Stimulated activated naive CD8-positive, alpha-beta T cell treated with anti-CD3 and anti-CD28 coated beads, Interleukin-15, amount 100 ng/mL, for 72 hours (primary cell): ENCODE data around the gene PARP1.
"Not testable (repeated sequence)": the region's sequence is repeated elsewhere in the genome, so short reads cannot be mapped to it uniquely, and the experiment has no call there.

Experiments
- ATAC-seq: fragments of 150-1000 bp; cut with Tn5 transposase; 2 replicates; pipeline ENCODE4 v1.10.0; 2021; ENCODE audit warnings: mild to moderate bottlenecking, moderate library complexity
- DNase-seq, 2 donors: peaks; one replicate each; pipeline ENCODE4 v3.0.0; 2021 to 2022
- H3K27ac Mint-ChIP-seq, 2 donors: one replicate each; pipeline ENCODE4 v1.8.0; 2022; ENCODE audit warnings: mild to moderate bottlenecking in 2 of 2, mixed read lengths in 2 of 2, moderate library complexity in 2 of 2
- H3K27me3 Mint-ChIP-seq: one replicate; pipeline ENCODE4 v1.8.0; 2022; ENCODE audit warnings: mixed read lengths
- H3K4me1 Mint-ChIP-seq: one replicate; pipeline ENCODE4 v1.8.0; 2022; ENCODE audit warnings: mild to moderate bottlenecking, mixed read lengths
- H3K4me3 Mint-ChIP-seq, 2 donors: one replicate each; pipeline ENCODE4 v1.8.0; 2022; ENCODE audit warnings: mild to moderate bottlenecking in 2 of 2, mixed read lengths in 2 of 2, moderate library complexity in 1 of 2
- H3K9me3 Mint-ChIP-seq, 2 donors: one replicate each; pipeline ENCODE4 v1.8.0; 2022; ENCODE audit warnings: mixed read lengths in 2 of 2

Gene PARP1

DNA sequence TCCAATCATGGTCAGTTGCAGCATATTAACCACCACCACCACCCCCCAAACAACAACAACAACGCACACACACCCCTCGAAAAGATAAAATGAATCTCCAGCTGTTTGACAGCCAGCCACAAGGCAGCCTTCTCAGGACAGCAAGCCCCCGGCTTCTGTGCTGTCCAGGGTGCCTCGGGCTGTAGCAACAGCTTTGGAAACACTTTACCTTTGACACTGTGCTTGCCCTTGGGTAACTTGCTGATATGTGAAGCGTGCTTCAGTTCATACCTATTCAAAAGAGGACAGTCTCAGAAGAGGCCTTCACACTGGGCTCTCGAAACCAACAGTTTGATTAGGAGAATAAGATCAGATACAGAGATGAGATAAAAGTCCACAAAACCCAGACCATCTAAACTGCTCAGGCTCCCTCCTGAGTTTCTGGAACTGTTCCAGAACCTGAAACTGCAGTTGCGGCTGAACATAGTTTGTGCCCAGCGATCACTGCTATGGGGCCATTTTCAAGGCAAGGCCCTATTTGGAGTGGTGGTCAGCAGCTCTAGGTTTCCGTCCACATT, 44.9 kb downstream of the PARP1 start:
- H3K27ac Mint-ChIP-seq: no peak overlapping the region

DNA sequence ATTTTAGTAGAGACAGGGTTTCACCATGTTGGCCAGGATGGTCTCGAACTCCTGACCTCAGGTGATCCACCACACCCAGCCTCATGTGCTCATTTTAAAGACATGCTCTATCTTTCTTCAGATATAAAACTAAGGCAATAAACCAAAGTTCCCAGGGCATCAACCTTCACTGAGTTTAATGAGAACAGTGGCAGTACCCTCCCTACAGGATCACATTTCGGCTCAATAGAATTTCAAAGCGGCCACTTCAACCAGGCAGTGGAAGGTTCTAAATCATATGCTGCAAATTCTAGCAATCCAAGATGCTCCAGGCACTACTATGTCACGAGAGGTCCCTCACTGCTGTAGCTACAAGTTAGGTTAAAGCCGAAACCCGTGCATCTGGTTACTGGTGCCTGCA, 45.5 kb downstream of the PARP1 start:
- ATAC-seq (no peak), DNase-seq (no peak)
- H3K9me3 Mint-ChIP-seq: no peaks in the 10 kb centered on the region
- H3K4me3 Mint-ChIP-seq: no peak overlapping the region
- H3K27ac Mint-ChIP-seq: no peak overlapping the region
- H3K27me3 Mint-ChIP-seq: no peaks in the 10 kb centered on the region
- H3K4me1 Mint-ChIP-seq: no peaks in the 10 kb centered on the region

More for the DNA sequence above, 44.9 kb downstream of the PARP1 start:
- Mint-ChIP-seq H3K4me3 (no peak overlapping the region), H3K27me3 (no peaks in the 10 kb centered on the region), H3K9me3 (no peaks in the 10 kb centered on the region), H3K4me1 (no peaks in the 10 kb centered on the region)
- ATAC-seq (no peak), DNase-seq (no peak)

DNA sequence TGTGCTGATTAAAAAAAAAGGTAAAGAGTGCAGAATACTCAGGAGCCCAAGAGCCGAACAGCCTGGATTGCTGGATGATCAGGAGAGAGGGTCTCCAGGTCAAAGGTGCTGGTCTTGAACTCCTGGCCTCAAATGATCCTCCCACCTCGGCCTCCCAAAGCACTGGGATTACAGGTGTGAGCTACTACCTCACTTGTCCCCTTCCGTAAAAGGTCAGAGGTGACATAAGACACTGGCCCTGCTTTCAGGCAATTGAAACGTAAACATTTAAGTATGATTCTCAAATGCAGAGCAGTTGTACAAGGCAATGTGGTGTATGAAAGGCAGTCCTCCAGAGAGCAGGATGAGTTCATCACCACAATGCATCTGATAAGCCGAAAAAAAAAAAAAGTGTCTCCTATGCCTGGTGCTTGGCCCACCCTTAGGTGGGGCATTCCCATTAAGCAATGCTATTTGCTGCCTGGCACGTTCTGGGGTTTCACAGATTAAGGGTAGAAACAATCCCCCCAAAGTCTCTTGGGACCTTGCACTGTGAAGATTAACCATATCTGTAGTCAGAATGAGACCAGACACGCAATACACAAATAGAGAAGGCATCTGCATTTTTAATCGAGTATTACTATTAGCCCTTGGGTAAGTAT, 47.7 kb downstream of the PARP1 start:
- DNase-seq: no peak

DNA sequence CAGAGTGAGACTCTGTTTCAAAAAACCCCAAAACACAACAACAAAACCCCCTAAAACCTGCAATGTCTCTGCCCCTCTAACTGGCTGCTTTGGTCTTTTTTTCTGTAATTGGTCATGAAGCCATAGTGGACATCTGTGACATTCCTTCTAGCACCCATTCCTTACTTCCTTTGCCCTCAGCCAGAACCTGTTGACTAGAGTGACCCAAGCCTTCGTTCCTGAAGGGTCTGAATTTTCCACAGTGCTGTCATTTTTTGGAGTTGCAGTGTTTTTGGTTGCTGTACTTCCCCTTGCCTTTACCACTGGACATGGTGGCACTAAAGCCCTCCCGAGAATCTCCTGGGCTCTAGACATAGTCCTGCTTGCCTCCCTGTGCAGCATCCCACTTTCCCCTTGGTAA, 50.5 kb downstream of the PARP1 start:
- Mint-ChIP-seq H3K4me1 (no peaks in the 10 kb centered on the region), H3K27ac (no peak overlapping the region), H3K27me3 (no peaks in the 10 kb centered on the region), H3K9me3 (no peaks in the 10 kb centered on the region), H3K4me3 (no peak overlapping the region)
- no peak for ATAC-seq
- DNase-seq: no peak

More for the DNA sequence above, 47.7 kb downstream of the PARP1 start:
- H3K9me3 Mint-ChIP-seq: no peaks in the 10 kb centered on the region
- H3K4me3 Mint-ChIP-seq: no peak overlapping the region
- ATAC-seq: no peak
- H3K27me3 Mint-ChIP-seq: no peaks in the 10 kb centered on the region
- peak overlapping the region in 1 of 2 donors; percentile 6 for H3K27ac Mint-ChIP-seq
- no peaks in the 10 kb centered on the region for H3K4me1 Mint-ChIP-seq

DNA sequence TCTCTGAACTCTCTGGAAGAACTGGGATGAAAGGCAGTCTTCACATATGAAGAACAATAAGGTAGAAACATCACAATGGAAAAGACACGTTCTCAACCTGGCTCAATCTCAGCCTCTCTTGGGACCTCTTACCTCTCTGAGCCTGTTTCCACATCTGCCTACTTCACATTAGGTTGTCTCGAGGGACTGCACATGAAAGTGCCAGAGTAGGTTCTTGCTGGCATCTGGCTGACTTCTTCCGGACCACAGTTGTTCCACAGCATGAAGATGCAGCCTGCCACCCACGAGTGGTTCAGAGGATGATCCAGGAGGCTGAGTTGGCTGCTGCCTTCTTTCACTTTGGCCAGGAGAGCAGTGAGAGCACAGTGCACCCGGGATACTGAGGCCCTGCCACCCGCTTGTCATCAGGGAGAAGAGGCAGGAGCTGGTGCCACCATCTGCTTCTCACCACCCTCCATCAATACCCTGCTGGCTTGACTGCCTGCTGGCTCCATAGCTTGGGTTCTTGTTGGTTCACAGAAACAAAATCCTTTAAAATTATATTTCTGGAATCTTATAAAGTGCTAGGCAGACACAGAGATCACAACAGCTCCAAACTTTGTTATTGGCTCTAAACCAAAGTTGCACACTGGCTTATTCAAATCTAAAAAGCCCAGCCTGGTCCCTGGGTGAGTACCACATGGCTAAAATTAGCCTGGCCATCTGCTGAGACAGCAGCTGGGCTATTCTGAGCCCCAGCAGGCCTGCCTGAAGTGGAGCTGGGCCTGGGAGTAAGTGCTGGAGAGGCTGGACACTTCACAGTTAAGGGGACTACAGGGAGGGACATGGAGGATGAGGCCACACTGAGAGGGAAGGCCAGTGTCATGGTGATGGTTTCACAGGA, 52.0 kb downstream of the PARP1 start:
- no peak for ATAC-seq
- peak overlapping the region in 1 of 2 donors; percentile 69 for H3K27ac Mint-ChIP-seq
- DNase-seq: no peak
- no peaks in the 10 kb centered on the region for H3K9me3 Mint-ChIP-seq
- H3K4me1 Mint-ChIP-seq: no peaks in the 10 kb centered on the region
- H3K27me3 Mint-ChIP-seq: no peaks in the 10 kb centered on the region
- H3K4me3 Mint-ChIP-seq: no peak overlapping the region

DNA sequence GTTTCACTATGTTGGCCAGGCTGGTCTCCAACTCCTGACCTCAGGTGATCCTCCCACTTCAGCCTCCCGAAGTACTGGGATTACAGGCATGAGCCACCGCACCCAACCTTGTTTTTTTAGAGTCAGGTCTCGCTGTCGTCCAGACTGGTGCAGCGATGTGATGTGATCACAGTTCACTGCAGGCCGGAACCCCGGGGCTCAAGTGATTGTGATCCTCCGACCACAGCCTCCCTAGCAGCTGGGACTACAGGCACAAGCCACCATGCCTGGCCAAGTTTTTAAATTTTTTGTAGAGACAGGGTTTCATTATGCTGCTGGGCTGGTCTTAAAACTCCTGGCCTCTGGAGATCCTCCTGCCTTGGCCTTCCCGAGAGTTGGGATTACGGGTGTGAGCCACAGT, 52.9 kb downstream of the PARP1 start:
- Mint-ChIP-seq H3K4me3 (no peak overlapping the region), H3K27ac (no peak overlapping the region), H3K9me3 (no peaks in the 10 kb centered on the region), H3K27me3 (no peaks in the 10 kb centered on the region), H3K4me1 (peaks cover 8% of the 10 kb centered on the region)
- ATAC-seq (no peak), DNase-seq (no peak)

DNA sequence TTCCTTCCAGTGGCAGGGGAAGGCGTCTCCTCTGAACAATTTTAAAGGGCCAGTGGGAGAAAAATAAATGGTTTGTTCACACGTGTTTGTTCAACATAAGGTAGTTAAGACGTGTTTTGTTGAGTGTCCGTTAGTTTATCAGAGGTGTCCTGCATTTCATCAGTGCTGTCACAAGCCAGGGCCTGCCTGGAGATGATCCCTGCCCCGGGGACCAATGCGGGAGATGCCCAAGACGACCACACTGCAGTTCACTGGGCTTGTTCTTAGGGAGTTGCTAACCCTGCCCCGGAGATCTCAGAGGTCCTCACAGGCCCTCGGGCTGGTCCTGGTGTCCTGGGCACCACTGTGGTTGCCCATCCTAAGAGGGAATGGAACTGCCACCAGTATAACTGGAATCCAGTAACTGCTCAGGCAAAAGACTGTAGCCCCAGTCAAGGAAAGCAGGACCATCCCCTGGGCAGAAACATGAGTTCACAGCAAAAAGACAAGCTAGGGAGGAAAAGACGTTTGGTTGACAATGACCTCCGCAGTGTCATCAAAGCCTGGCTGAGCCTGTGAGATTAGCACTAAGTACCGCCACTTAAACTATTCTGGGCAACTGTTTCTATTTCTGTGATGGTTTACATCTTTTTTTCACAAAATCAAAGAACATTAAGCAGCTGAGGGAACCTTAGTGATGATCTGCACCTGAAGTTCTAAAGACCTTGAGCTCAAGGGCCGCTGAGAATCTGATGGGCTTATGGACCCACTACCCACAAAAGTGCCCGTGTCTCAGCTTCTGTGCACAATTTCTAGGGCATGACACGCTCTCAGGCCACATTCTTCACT, 54.0 kb downstream of the PARP1 start:
- H3K27ac Mint-ChIP-seq: no peak overlapping the region

DNA sequence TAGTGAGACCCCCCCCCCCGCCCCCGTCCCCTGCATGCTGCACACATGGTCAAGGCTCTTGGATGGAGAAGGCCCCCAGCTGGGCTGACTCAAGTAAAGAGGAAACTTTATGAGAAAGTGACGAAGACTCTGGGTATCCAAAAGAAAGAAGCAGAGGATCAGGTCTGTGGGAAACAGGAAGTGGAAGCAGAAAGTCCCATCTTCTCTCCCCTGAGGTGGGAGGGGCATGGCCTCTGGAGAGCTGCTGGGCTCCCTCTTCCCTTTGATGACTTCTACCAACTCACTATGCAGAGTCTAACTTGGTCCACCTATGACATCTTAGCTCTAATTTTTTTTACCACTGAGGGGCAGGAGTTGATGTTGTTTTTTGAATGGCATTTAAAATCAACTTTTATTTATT, 56.2 kb downstream of the PARP1 start:
- Mint-ChIP-seq H3K27me3 (peaks cover 9% of the 10 kb centered on the region), H3K4me3 (no peak overlapping the region), H3K9me3 (no peaks in the 10 kb centered on the region), H3K27ac (no peak overlapping the region), H3K4me1 (peaks cover 12% of the 10 kb centered on the region)
- no peak for DNase-seq
- ATAC-seq: no peak

More for the DNA sequence above, 54.0 kb downstream of the PARP1 start:
- DNase-seq: no peak
- Mint-ChIP-seq H3K9me3 (no peaks in the 10 kb centered on the region), H3K27me3 (peaks cover 2% of the 10 kb centered on the region), H3K4me3 (no peak overlapping the region), H3K4me1 (peaks cover 12% of the 10 kb centered on the region)
- ATAC-seq: no peak

DNA sequence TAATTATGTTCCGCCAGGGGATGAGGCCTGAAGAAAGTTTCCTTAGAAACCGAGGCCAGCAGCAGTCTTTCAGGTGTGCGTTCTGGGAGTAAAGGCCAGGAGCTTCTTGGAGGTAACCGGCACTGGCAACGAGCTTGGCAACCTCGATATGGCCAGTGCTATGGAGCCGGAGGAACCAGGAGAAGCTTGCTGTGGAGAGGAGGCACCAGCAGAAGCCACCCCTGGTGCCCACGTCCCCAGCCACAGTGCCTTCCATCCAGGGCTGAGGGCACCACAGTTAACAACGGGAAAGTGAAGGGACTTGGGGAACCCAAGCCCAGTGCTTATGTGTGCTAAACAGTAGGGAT, 57.4 kb downstream of the PARP1 start:
- H3K27ac Mint-ChIP-seq: no peak overlapping the region
- H3K27me3 Mint-ChIP-seq: peaks cover 9% of the 10 kb centered on the region
- no peak overlapping the region for H3K4me3 Mint-ChIP-seq
- peaks cover 12% of the 10 kb centered on the region for H3K4me1 Mint-ChIP-seq
- no peak for ATAC-seq
- H3K9me3 Mint-ChIP-seq: no peaks in the 10 kb centered on the region
- no peak for DNase-seq

DNA sequence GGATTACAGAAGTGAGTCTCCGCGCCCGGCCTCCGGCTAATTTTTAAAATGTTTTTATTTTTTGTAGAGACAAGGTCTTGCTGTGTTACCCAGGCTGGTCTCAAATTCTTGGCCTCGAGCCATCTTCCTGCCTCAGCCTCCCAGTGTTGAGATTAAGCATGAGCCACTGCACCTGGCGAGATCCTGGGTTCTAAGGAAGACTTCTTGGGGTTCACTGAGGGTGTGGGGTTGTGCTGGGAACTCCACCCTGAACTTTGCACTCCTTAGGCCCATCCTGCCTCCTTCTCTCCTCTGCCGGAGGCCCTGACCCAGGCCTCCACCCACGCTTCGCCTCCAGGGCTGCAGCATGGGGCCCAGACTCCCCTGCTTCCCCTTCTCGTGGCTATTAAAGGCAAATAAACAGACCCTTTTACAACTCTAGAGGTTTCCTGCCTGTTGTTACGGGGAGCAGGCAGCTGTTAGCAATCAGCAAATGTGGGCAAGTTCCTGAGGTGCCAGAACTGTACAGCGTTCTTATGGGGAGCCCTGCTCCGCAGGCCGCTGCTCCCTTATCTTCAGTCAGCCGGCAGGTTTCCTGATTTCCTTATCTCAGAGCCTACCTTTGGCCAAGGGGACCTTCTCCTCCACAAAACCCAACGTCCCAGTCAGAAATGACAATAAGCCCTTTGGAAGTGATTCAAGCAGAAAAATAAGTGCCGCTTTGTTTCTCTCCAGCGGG, 57.9 kb downstream of the PARP1 start:
- ATAC-seq: peak; percentile 22
- no peak overlapping the region for H3K27ac Mint-ChIP-seq
- DNase-seq: no peak
- peaks cover 12% of the 10 kb centered on the region for H3K4me1 Mint-ChIP-seq
- peak overlapping the region in 1 of 2 donors; percentile 13 for H3K4me3 Mint-ChIP-seq
- H3K27me3 Mint-ChIP-seq: peaks cover 9% of the 10 kb centered on the region
- H3K9me3 Mint-ChIP-seq: no peaks in the 10 kb centered on the region

DNA sequence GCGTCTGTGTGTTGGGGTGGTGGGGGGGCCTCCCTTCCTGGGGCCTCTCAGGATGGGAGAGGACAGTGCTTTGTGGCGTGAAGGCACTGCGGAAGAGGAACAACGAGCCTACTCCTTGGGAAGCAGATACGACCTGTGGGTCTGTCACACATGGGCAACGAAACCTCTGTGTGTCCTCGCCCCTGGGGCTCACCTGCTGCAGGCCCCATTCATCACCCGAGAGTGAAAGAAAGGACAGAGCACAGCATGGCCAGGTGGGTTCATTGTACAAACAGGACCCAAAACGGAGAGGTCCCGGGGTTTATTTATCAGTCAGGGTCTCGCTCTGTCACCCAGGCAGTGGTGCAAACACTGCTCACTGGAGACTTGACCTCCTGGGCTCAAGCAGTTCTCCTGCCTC, 58.8 kb downstream of the PARP1 start:
- Mint-ChIP-seq H3K4me3 (no peak overlapping the region), H3K27me3 (peaks cover 9% of the 10 kb centered on the region), H3K27ac (no peak overlapping the region), H3K9me3 (no peaks in the 10 kb centered on the region), H3K4me1 (peaks cover 12% of the 10 kb centered on the region)
- DNase-seq: no peak
- no peak for ATAC-seq

DNA sequence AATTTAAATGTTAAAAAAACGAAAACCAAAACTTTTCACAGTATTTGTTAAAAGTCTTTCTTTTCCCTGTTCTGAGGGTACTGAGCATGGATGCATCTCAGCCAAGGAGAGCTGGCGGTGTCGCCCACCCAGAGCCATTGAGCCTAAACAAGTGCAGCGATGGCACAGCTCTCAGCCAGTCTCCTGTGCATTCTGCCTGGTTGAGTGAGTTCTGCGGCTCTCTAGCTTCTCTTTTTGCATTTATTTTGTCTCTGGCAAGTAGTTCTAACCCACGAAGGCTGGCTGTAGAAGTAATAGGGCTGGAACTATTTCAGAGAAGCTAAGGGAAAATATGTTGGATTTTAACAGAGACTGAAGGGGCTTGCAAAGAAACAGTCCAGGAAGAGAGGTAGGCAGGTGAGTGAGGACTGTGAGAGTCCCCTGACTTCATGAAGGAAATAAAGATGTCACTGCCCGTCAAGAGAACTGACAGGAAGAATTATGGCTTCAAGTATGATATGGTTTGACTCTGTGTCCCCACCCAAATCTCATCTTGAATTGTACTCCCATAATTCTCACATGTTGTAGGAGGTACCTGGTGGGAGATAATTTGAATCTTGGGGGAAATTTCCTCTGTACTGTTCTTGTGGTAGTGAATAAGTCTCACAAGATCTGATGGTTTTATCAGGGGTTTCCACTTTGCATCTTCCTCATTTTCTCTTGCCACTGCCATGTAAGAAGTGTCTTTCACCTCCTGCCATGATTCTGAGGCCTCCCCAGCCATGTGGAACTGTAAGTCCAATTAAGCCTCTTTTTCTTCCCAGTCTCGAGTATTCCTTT, 63.2 kb downstream of the PARP1 start:
- DNase-seq (no peak), ATAC-seq (no peak)
- Mint-ChIP-seq H3K4me1 (no peaks in the 10 kb centered on the region), H3K9me3 (peaks cover 7 to 25% of the 10 kb centered on the region in 2 donors), H3K27me3 (peaks cover 17% of the 10 kb centered on the region), H3K4me3 (no peak overlapping the region), H3K27ac (peak overlapping the region in 1 of 2 donors; percentile 6)

DNA sequence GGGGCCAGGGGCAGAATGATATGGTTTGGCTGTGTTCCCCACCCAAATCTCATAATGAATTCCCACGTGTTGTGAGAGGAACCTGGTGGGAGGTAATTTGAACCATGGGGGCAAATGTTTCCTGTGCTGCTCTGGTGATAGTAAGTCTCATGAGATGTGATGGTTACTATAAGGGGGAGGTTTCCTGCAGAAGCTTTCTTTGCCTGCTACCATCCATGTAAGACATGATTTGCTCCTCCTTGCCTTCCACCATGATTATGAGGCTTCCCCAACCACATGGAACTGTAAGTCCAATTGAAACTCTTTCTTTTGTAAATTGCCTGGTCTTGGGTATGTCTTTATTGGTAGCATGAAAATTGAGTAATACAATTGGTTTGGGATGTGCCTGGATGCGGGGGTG, 65.2 kb downstream of the PARP1 start:
- H3K4me1 Mint-ChIP-seq: no peaks in the 10 kb centered on the region
- no peak overlapping the region for H3K4me3 Mint-ChIP-seq
- peaks cover 7 to 25% of the 10 kb centered on the region in 2 donors for H3K9me3 Mint-ChIP-seq
- H3K27ac Mint-ChIP-seq: no peak overlapping the region
- H3K27me3 Mint-ChIP-seq: peaks cover 9% of the 10 kb centered on the region
- no peak for DNase-seq
- ATAC-seq: no peak

DNA sequence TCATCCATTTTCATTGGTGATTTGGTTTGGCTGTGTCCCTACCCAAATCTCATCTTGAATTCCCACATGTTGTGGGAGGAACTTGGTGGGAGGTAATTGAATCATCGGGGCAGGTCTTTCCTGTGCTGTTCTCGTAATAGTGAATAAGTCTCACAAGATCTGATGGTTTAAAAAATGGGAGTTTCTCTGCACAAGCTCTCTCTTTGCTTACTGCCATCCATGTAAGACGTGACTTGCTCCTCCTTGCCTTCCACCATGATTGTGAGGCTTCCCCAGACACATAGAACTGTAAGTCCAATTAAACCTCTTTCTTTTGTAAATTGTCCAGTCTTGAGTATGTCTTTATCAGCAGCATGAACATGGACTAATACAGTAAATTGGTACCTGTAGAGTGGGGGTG, 67.8 kb downstream of the PARP1 start:
- not testable (repeated sequence) for H3K27ac Mint-ChIP-seq, H3K27me3 Mint-ChIP-seq, DNase-seq, H3K4me1 Mint-ChIP-seq, H3K4me3 Mint-ChIP-seq, ATAC-seq
- peaks cover 7 to 25% of the 10 kb centered on the region in 2 donors for H3K9me3 Mint-ChIP-seq
